Neuron (in vitro differentiated cells): ENCODE measurements around the gene TXNDC15.
A peak's percentile ranks its signal among the peaks of the same experiment; 100 is the strongest.
"Not testable (repeated sequence)": the region's sequence is repeated elsewhere in the genome, so short reads cannot be mapped to it uniquely, and the experiment has no call there.

Experiments used
- H2AFZ ChIP-seq: one replicate; pipeline ENCODE4 v1.6.1; 2013; ENCODE audit warnings: low read depth, mild to moderate bottlenecking, inconsistent platforms, low read length, moderate library complexity
- H3K27me3 ChIP-seq: one replicate; pipeline ENCODE4 v1.6.1; 2013; ENCODE audit warnings: low read length; ENCODE audit not compliant: insufficient read depth
- H3K36me3 ChIP-seq: one replicate; pipeline ENCODE4 v1.6.1; 2013; ENCODE audit warnings: low read length; ENCODE audit not compliant: insufficient read depth
- H3K4me1 ChIP-seq: one replicate; pipeline ENCODE4 v1.6.1; 2013; ENCODE audit warnings: low read length; ENCODE audit not compliant: insufficient read depth
- H3K4me3 ChIP-seq: 2 replicates; pipeline ENCODE4 v1.5.1; 2013; ENCODE audit warnings: mild to moderate bottlenecking, low read length, moderate library complexity
- H3K9me3 ChIP-seq: one replicate; pipeline ENCODE4 v1.6.1; 2013; ENCODE audit warnings: low read length

TXNDC15 gene

DNA sequence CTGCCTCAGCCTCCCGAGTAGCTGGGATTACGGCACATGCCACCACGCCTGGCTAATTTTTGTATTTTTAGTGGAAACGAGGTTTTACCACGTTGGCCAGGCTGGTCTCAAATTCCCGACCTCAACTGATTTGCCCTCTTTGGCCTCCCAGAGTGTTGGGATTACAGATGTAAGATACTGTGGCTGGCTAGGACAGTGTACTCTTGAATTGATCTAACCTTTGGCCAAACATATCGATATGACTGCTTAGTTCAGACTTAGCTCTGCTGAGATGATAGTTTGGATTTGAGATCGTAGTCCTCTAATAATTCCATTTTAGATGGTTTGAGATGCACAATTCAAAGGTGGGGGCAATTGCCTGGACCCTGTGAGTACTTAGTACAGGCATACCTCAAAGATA lies 15.2 kb downstream of the TXNDC15 start:
- Histone ChIP-seq H3K4me1 (no peaks in the 10 kb centered on the region), H3K36me3 (peaks cover 22% of the 10 kb centered on the region)

DNA sequence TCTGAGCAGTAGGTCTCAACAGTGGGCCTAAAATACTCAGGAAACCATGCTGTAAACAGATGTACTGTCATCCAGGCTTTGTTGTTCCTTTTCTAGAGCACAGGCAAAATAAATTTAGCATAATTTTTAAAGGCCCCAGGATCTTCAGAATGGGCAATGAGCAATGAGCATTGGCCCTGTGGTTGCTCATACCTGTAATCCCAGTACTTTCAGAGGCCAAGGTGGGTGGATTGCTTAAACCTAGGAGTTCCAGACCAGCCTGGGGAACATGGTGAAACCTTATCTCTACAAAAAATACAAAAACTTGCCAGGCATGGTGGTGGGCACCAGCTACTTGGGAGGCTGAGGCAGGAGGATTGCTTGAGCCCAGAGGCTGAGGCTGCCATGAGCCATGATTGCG lies 17.3 kb downstream of the TXNDC15 start:
- H3K9me3 ChIP-seq, result peaks cover 10% of the 10 kb centered on the region
- H3K27me3 ChIP-seq, result no peaks in the 10 kb centered on the region
- no peak overlapping the region for H3K4me3 ChIP-seq
- H3K4me1 ChIP-seq, result no peaks in the 10 kb centered on the region
- peaks cover 30% of the 10 kb centered on the region for H3K36me3 ChIP-seq
- H2AFZ ChIP-seq, result no peak overlapping the region

More for the DNA sequence above, 15.2 kb downstream of the TXNDC15 start:
- H3K9me3 ChIP-seq, result peaks cover 10% of the 10 kb centered on the region
- no peaks in the 10 kb centered on the region for H3K27me3 ChIP-seq
- no peak overlapping the region for H2AFZ ChIP-seq
- no peak overlapping the region for H3K4me3 ChIP-seq

DNA sequence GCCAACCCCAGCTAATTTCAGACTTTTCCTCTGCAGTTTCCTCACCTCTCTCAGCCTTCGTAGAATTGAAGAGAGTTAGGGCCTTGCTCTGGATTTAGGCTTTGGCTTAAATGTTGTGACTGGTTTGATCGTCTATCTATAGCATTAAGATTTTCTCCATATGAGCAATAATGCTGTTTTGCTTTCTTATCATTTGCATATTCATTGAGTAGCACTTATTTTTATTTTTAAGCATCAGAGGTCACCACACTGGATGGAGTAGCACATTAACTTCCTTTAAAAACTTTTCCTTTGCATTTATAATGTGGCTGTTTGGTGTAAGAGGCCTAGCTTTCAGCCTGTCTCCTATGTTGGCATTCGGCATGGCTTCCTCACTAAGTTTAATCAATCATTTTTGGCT lies 18.1 kb downstream of the TXNDC15 start:
- H3K4me3 ChIP-seq, result no peak overlapping the region
- peaks cover 10% of the 10 kb centered on the region for H3K9me3 ChIP-seq
- H3K36me3 ChIP-seq, result peaks cover 30% of the 10 kb centered on the region
- no peaks in the 10 kb centered on the region for H3K27me3 ChIP-seq
- no peak overlapping the region for H2AFZ ChIP-seq
- no peaks in the 10 kb centered on the region for H3K4me1 ChIP-seq

DNA sequence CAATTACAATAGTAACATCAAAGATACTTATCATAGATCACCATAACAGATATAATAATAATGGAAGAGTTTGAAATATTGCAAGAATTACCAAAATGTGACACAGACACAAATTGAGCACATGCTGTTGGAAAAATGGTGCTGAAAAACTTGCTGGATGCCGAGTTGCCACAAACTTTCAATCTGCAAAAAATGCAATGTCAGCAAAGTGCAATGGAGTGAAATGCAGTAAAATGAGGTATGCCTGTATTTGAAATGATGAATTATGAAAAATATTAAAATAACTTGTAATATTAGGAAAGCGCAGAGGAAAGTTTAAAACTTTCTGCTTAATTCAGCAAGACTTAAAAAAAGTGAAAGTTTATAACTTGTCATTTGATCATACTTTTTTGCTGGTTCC lies 18.8 kb downstream of the TXNDC15 start:
- Histone ChIP-seq H3K9me3 (peaks cover 10% of the 10 kb centered on the region), H3K27me3 (no peaks in the 10 kb centered on the region), H2AFZ (no peak overlapping the region), H3K4me1 (no peaks in the 10 kb centered on the region), H3K36me3 (peaks cover 27% of the 10 kb centered on the region), H3K4me3 (no peak overlapping the region)

DNA sequence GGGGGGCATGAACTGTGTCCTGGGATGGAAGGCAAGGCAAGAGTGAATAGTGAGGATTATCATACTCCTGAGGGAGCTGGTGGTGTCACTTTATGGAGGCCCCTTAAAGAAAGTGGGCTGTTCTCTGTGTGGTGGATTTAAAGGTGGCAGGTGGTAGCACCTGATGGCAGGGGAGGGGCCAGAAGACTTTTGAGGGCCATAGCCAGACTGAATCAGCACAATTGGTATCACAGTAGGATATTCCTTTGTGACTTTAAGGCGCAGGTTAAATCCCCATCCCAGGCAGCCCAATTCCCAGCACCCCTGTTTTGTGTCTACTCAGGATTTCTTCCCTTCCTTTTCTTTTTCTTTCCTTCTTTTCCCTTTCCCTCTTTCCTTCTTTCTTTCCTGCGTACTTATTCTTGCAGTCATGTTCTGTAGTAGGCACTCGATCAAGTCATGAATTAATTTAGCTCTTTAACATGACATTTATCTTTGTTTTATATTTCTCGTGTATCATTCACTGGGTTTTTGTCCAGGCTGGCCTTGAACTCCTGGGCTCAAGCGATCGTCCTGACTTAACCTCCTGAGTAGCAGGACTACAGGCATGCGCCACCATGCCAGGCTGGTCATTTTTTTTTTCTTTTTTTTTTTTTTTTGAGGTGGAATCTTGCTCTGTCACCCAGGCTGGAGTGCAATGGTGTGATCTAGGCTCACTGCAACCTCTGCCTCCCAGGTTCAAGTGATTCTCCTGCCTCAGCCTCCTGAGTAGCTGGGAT lies 19.8 kb downstream of the TXNDC15 start:
- peaks cover 8% of the 10 kb centered on the region for H3K9me3 ChIP-seq
- H3K36me3 ChIP-seq, result peaks cover 26% of the 10 kb centered on the region
- H3K4me3 ChIP-seq, result no peak overlapping the region
- no peaks in the 10 kb centered on the region for H3K4me1 ChIP-seq
- H3K27me3 ChIP-seq, result no peaks in the 10 kb centered on the region
- no peak overlapping the region for H2AFZ ChIP-seq

DNA sequence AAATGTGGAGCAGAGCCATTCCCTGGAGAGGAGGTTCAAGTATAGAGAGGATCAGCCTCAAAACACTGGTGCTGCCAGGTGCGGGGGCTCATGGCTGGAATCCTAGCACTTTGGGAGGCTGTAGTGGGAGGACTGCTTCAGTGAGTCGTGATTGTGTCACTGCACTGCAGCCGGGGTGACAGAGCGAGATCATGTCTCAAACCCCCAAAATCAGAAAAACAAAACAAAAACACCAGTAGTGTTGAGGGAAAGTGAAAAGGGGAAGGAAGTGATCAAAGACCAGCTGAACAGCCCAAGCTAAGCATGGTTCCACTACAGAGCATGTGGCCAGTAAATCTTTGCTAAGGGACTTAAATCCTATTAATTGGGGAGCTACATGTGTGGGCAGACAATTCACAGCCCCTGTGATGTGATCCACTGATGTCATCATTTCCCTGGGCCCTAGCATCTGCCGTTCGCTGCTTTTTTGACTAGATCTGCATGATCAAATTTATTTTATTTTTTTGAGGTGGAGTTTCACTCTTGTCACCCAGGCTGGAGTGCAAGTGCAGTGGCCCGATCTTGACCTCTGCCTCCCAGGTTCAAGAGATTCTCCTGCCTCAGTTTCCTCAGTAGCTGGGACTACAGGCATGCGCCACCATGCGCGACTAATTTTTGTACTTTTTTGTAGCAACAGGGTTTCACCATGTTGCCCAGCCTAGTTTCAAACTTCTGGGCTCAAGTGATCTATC lies 28.1 kb downstream of the TXNDC15 start:
- no peak overlapping the region for H2AFZ ChIP-seq
- no peaks in the 10 kb centered on the region for H3K27me3 ChIP-seq
- H3K9me3 ChIP-seq, result no peaks in the 10 kb centered on the region
- H3K4me3 ChIP-seq, result no peak overlapping the region
- no peaks in the 10 kb centered on the region for H3K4me1 ChIP-seq
- H3K36me3 ChIP-seq, result peaks cover 7% of the 10 kb centered on the region

DNA sequence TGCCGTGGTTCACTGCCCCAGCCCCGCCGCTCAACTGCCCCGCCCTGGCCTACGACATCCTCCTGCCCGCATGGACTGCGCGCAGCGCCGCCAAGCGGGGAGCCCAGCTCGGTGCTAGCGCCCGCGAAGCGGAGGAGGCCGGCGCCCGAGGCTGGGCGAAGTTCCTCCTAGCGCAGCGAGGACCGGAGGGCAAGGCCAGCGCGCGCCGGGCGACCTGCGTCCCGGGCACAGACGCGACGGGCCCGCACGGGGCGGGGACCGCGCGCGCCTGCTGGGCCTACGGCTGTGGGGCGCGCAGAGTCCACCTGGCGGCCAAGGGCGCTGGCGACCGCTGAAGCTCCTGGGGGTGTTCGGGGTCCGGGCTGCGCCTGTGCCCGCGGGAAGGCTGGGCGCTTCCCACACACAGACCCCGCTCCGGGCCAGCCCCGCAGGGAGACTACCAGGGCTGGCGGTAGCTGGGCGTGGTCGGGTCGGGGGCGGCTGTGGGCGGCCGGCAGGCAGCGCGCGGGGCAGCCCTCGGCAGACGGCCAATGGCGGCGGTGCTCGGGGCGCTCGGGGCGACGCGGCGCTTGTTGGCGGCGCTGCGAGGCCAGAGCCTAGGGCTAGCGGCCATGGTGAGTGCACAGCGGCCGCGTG lies 30.6 kb downstream of the TXNDC15 start, which contains the start of gene PCBD2:
Gene PCBD2 (plus strand): TSS at position 522 of the 636 bp plus-strand sequence. CDS start 9 bp downstream, at position 531.
- no peaks in the 10 kb centered on the region for H3K9me3 ChIP-seq

DNA sequence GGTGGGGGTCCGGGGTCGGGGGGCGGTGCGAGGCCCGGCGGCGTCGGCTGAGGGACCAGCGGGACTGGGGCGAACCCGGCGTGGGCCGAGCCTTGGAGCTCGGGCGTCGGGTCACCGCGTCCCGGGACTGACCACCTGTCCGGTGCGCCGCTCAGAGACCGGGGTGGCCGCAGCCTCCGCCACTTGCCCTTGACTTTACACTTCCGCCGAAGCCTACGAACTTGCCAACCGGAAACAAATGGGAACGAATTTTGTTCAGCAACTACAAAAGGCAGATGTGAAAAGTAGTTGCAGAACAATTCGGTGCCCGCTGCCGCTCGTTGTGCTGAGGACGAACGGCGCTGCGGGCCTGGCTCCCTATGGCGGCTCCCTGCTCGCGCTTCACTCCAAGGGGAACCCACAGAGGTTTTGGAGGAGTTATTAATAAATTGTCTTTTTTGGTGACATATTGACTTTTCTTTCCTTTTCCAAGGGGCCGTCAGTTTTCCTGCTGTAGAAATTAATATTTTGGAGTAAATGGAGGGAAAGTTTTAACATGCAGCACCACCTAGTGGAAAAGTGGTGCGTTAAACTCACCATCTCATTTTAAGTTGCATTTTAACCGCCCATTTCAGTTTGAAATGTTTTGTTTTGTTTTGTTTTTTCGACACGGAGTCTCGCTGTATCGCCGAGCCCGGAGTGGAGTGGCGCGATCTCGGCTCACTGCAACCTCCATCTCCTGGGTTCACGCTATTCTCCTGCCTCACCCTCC lies 31.2 kb downstream of the TXNDC15 start:
- Histone ChIP-seq H3K4me1 (no peaks in the 10 kb centered on the region), H3K9me3 (no peaks in the 10 kb centered on the region), H3K36me3 (peaks cover 5% of the 10 kb centered on the region), H3K27me3 (no peaks in the 10 kb centered on the region), H2AFZ (peak overlapping the region; percentile 96), H3K4me3 (peak overlapping the region; percentile 83)

More for the DNA sequence above, 30.6 kb downstream of the TXNDC15 start, which contains the start of gene PCBD2:
- Histone ChIP-seq H3K4me3 (peak within 1 kb of the TSS; percentile 83), H3K27me3 (no peaks in the 10 kb centered on the region), H3K4me1 (no peaks in the 10 kb centered on the region), H3K36me3 (peaks cover 3% of the 10 kb centered on the region), H2AFZ (peak within 1 kb of the TSS; percentile 96)

DNA sequence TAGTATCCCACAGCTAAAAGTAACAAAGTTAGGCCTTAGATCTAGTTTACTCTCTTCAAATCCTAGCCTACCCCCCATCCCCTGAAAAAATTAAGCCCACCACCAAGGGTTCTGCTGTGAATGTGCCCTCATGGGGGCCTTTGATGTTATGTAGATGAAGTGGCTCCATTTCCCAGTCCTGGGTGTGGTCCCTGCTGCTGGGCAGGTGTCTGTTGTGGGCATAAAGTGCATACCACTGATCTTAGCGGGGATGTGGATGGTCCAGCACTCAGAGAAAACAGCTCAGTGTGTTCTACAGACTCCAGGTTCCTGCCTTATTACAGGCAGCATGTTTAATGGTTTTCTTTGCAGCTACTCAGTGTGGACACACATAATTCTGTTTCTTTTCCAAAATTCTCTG lies 32.6 kb downstream of the TXNDC15 start:
- H3K4me1 ChIP-seq, result no peaks in the 10 kb centered on the region
- H3K27me3 ChIP-seq, result no peaks in the 10 kb centered on the region
- H3K36me3 ChIP-seq, result peaks cover 18% of the 10 kb centered on the region
- H2AFZ ChIP-seq, result no peak overlapping the region
- no peak overlapping the region for H3K4me3 ChIP-seq
- no peaks in the 10 kb centered on the region for H3K9me3 ChIP-seq

DNA sequence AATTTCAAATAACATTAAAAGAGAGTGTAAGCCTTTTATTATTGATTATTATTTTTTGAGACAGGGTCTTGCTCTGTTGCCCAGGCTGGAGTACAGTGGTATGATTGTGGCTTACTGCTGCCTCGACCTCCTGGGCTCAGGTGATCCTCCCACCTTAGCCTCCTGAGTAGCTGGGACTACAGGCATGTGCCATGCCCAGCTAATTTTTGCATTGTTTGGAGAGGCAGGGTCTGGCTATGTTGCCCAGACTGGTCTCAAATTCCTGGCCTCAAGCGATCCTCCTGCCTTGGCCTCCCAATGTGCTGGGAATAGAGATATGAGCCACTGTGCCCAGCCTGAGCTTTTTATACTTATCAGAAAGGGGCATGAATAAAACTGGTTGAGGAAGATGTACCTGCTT lies 36.6 kb downstream of the TXNDC15 start:
- H3K36me3 ChIP-seq, result peaks cover 40% of the 10 kb centered on the region
- H3K4me1 ChIP-seq, H3K4me3 ChIP-seq, H3K27me3 ChIP-seq, H2AFZ ChIP-seq, H3K9me3 ChIP-seq: not testable (repeated sequence)

DNA sequence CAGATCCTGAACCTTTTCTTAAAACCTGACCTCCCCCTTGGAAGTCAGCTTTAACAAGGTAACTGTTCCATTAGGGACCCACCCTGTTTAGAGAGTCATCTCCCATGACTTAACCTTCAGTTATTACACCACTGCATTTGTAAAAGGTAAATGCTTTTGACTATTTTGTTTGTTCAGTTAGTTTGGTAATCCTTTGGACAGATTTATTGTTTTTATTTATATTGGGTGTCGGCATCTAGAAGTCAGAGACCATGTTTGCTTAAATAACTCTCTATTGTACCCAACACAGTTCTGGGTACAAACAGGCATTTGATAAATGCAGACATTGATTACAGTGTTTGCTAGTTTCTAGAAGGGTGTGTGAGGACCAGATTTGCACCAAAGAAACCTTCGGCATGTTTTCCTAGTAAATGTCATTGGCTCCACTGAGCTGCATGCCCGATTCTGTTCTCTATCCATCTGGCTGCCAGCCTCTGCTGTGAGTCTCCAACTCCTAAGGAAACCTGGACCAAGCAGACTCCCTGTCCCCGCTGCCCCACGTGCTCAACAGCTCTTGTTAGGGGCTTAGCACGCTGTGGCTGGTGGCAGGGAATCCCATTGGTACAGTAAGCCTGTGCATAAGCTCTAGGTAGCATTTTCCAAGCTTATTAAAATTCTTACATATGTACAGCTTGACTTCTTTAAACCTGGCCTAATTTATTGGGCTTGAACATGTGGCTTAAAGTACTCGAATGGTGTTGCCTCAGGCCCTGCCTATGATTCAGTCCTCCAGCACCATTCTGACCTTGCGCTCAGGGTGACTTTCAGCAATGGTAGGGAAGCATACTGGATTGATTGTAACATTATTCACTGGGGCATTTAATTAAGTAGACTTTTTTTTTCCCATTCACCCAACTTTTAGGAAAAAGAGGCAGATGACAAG lies 37.4 kb downstream of the TXNDC15 start:
- H3K9me3 ChIP-seq, result no peaks in the 10 kb centered on the region
- no peaks in the 10 kb centered on the region for H3K27me3 ChIP-seq
- H2AFZ ChIP-seq, result no peak overlapping the region
- H3K4me1 ChIP-seq, result no peaks in the 10 kb centered on the region
- no peak overlapping the region for H3K4me3 ChIP-seq
- H3K36me3 ChIP-seq, result peaks cover 40% of the 10 kb centered on the region

DNA sequence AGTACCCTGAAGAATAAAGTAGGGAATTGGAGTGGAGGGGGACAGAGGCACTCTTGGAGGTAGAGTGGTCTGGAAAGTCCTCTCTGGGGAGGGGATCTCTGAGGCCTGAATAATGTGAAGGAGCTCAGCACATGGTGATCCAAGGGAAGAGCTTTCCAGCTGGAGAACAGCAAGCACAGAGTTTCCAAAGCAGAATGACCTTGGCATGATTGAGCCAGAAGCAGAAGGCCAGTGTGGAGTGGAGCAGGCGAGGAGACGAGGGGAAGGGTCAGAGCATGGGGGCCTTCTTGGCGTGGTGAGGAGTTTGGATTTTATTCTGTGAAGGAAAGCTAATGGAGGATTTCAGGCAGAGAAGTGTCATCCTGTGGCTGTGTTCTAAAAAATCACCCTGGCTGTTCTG lies 39.1 kb downstream of the TXNDC15 start:
- Histone ChIP-seq H2AFZ (no peak overlapping the region), H3K27me3 (no peaks in the 10 kb centered on the region), H3K9me3 (no peaks in the 10 kb centered on the region), H3K4me3 (no peak overlapping the region), H3K36me3 (peaks cover 44% of the 10 kb centered on the region), H3K4me1 (no peaks in the 10 kb centered on the region)
